Stimulated activated CD4-positive, alpha-beta T cell treated with anti-CD3 and anti-CD28 coated beads, Interleukin-1b, Interleukin-23, amount 100 ng/mL, for 4 hours (primary cell): ENCODE data around the gene PLD1.
"Not testable (repeated sequence)": the region's sequence is repeated elsewhere in the genome, so short reads cannot be mapped to it uniquely, and the experiment has no call there.

Source experiments
- DNase-seq, 2 donors: peaks; one replicate each; pipeline ENCODE4 v3.0.0-alpha.2; 2020; ENCODE audit warnings: low read depth in 2 of 2

The PLD1 gene

GRCh38 chr3:171814662-171815061 is 4.4 kb upstream of the PLD1 start:
- DNase-seq = not testable (repeated sequence)

GRCh38 chr3:171813897-171814460 is 3.7 kb upstream of the PLD1 start:
- no peak for DNase-seq

GRCh38 chr3:171813278-171813896 is 3.1 kb upstream of the PLD1 start:
- no peak for DNase-seq

GRCh38 chr3:171812811-171813210 is 2.5 kb upstream of the PLD1 start:
- DNase-seq = no peak

- DNase-seq = no peak
These were observed 1.6 kb upstream of the PLD1 start for GRCh38 chr3:171811913-171812335.

- no peak for DNase-seq
These were observed 1.1 kb upstream of the PLD1 start for GRCh38 chr3:171811295-171811912.

GRCh38 chr3:171810629-171811294 is 479 bp upstream of the PLD1 start:
- DNase-seq = no peak

GRCh38 chr3:171809611-171809860 is 747 bp downstream of the PLD1 start:
- DNase-seq = no peak

- no peak for DNase-seq
These were observed 2.5 kb downstream of the PLD1 start for GRCh38 chr3:171807806-171808205.

- DNase-seq = no peak
These were observed 3.1 kb downstream of the PLD1 start for GRCh38 chr3:171807129-171807675.

- no peak for DNase-seq
These were observed 3.8 kb downstream of the PLD1 start for GRCh38 chr3:171806200-171807128.

GRCh38 chr3:171805687-171806086 is 4.6 kb downstream of the PLD1 start:
- DNase-seq = no peak

GRCh38 chr3:171804618-171805389 is 5.5 kb downstream of the PLD1 start:
- no peak for DNase-seq

GRCh38 chr3:171803044-171803443 is 7.2 kb downstream of the PLD1 start:
- no peak for DNase-seq

- DNase-seq = no peak
These were observed 7.7 kb downstream of the PLD1 start for GRCh38 chr3:171802590-171802956.

- no peak for DNase-seq
These were observed 8.3 kb downstream of the PLD1 start for GRCh38 chr3:171801738-171802589.

GRCh38 chr3:171799501-171799900 is 10.8 kb downstream of the PLD1 start:
- DNase-seq = no peak

- no peak for DNase-seq
These were observed 12.4 kb downstream of the PLD1 start for GRCh38 chr3:171797873-171798272.

- DNase-seq = no peak
These were observed 13.0 kb downstream of the PLD1 start for GRCh38 chr3:171797265-171797679.

GRCh38 chr3:171796625-171797264 is 13.5 kb downstream of the PLD1 start:
- DNase-seq = no peak
